ENCODE measurements around the gene NRIP2.

NRIP2 gene

GRCh38 chr12:2853626-2854025 lies 18.8 kb upstream of the NRIP2 start:
- DNase-seq (ENCODE audit: low read depth), result no peak
- no peak overlapping the region for H3K4me3 ChIP-seq (ENCODE audit: low read depth, low read length)

DNA sequence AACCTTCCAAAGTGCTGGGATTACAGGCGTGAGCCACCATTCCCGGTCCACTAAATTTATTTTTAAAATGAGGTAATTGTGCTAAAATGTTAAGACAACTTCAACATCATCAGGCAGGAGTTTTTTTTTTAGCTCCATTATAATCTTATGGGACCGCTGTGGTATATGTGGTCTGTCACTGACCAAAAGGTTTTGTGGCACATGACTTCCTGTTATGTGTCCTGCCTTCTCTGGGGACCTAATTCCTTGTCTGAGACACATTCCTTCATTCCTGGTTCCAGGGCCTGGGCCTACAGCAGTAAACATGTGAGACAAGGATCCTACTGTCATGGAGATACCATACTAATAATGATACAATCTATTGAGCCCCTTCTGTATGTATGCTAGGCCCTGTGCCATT lies 17.1 kb upstream of the NRIP2 start:
- H3K4me3 ChIP-seq (ENCODE audit: low read depth, low read length), result no peak overlapping the region
- DNase-seq (ENCODE audit: low read depth), result no peak

GRCh38 chr12:2845280-2845679 lies 10.4 kb upstream of the NRIP2 start:
- peak; percentile 72 for DNase-seq (ENCODE audit: low read depth)
- H3K4me3 ChIP-seq (ENCODE audit: low read depth, low read length), result no peak overlapping the region

GRCh38 chr12:2844786-2845185 lies 10.0 kb upstream of the NRIP2 start:
- H3K4me3 ChIP-seq (ENCODE audit: low read depth, low read length), result no peak overlapping the region
- no peak for DNase-seq (ENCODE audit: low read depth)

- no peak for DNase-seq (ENCODE audit: low read depth)
- no peak overlapping the region for H3K4me3 ChIP-seq (ENCODE audit: low read depth, low read length)
These were observed 8.1 kb upstream of the NRIP2 start for GRCh38 chr12:2842948-2843347.

DNA sequence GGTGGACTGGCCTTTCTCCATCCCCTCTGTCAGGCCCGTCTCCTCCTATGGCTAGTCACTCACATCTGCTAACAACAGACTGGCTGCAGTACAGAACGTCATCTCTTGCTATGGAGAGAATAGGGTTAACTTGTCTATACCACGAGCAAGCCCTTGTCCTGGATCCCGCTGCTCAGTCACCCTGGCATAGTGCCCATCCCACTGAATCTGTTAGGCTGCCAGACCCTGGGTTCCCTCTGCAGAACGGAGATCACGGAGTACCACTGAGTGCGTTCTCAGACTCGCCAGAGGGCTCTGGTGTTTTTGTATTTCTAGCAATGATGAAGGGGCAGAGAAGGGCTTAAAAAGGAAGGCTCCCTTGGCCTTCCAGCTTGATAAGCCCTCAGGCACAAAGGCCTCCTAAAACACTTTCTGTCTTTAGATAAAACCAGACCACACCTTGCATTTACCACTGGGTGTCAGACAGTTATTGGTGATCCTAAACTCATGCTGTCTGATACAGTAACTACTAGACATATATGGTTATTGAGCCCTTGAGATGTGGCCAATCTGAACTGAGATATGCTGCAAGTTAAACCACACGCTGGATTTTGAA lies 6.3 kb upstream of the NRIP2 start:
- DNase-seq (ENCODE audit: low read depth), result no peak

DNA sequence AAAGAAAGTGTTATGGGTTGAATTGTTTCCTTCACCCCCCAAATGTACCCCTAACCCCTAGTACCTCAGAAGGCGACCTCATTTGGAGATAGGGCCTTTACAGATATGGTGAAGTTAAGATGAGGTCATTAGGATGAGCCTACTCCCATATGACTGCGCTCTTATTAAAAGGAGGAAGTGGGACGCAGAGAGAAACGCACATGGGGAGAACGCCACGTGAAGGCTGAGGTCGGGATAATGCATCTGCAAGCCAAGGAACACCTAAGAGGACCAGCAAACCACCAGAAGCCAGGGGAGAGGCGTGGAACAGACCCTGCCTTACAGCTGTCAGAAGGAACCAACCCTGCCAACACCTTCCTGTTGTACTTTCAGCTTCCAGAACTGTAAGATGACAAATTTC lies 1.7 kb upstream of the NRIP2 start:
- no peak overlapping the region for H3K4me3 ChIP-seq (ENCODE audit: low read depth, low read length)
- no peak for DNase-seq (ENCODE audit: low read depth)

More for the DNA sequence above, 6.3 kb upstream of the NRIP2 start:
- H3K4me3 ChIP-seq (ENCODE audit: low read depth, low read length), result no peak overlapping the region

DNA sequence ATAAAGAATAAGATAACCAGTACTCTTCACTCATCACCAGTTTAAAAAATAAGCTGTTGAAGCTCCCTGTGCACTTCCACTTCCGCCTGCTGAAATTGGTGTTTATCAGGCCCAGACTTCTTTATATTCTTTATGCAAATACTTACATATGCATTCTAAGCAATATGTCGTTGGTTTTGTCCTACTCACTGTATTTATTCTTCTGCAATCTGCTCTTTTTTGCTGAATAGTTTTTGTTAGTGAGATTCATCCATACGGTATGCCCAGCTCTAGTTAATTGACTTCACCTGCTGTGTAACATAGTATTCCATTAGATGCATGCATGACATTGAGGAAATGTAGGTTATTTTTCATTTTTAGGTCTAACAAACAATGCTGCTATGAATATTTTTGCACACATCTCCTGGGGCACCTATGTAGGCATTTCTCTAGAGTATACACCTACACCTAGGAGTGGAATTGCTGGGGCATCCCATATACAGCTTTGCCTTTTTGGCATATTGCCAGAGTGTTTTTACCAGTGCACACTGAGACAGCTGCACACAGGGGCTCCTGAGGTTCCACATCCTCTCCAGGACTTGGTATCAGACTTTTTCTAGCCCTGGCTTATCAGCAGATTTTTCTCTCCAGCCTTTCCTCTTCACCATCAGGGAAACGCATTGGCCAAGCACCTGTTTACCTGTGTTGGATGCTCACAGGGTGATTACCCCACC lies 1.0 kb upstream of the NRIP2 start:
- DNase-seq (ENCODE audit: low read depth), result no peak
- no peak overlapping the region for H3K4me3 ChIP-seq (ENCODE audit: low read depth, low read length)

DNA sequence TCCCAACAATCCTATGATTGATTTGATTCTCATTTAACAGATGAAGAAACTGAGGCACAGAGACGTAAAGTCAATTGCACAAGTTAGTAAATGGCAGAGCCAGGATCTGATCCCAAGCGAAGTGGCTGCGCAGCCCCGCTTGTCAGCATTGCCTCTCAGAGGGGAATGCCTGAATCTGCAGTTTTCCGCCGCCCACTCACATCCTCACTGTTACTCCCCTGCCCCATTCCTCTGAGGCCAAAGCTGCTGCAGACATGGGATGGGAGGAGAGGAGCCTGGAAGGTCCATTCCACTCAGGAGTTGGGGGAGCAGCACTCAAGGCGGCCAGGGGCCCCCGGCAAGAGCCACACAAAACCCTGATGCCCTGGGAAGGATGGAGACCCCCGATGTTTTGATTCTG lies 1.0 kb downstream of the NRIP2 start:
- DNase-seq (ENCODE audit: low read depth), result no peak
- no peak overlapping the region for H3K4me3 ChIP-seq (ENCODE audit: low read depth, low read length)

- DNase-seq (ENCODE audit: low read depth), result no peak
- H3K4me3 ChIP-seq (ENCODE audit: low read depth, low read length), result no peak overlapping the region
These were observed 1.5 kb downstream of the NRIP2 start for GRCh38 chr12:2833327-2833726.

DNA sequence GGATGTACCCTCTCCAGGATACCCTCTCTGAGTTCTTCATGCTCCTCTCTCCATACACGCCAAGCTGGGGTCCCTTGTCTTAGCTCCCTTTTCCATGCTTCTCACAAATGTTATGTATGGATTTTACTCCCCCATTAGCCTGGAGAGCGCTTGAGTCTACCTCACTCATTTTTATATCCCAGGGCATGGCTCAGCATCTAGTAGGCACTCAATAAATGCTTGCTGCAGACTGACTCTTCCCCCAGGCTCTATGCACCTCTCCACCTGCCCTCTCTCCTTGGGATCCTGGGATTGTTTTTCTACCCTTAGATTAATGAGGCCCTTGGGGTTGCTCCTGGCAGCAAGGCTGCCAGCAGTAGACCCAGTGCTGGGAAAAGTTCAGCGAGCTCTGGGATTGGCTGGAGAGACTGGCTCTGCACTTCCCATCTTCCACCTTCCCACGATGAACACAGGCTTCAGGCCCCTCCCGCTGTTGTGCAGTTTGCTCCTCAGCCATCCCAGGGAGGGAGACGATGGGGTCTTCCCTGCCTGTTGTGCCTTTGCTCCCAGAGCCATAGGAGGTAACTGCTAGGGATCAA lies 2.2 kb downstream of the NRIP2 start:
- no peak for DNase-seq (ENCODE audit: low read depth)
- no peak overlapping the region for H3K4me3 ChIP-seq (ENCODE audit: low read depth, low read length)

DNA sequence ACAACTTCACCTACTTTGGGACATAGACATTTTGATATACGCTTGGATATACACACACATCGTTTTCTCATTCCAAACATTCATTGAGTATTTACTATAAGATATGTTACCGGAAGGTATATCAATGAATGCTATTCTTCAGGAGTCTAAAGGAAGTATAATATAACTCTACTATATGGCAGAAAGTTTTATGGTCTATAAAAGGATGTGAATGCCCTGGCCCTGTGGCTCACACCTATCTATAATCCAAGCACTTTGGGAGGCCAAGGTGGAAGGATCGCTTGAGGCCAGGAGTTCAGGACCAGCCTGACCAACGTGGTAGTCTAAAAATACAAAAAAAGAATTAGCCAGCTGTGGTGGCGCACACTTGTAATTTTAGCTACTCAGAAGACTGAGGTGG lies 5.6 kb downstream of the NRIP2 start:
- DNase-seq (ENCODE audit: low read depth), result no peak
- H3K4me3 ChIP-seq (ENCODE audit: low read depth, low read length), result no peak overlapping the region

DNA sequence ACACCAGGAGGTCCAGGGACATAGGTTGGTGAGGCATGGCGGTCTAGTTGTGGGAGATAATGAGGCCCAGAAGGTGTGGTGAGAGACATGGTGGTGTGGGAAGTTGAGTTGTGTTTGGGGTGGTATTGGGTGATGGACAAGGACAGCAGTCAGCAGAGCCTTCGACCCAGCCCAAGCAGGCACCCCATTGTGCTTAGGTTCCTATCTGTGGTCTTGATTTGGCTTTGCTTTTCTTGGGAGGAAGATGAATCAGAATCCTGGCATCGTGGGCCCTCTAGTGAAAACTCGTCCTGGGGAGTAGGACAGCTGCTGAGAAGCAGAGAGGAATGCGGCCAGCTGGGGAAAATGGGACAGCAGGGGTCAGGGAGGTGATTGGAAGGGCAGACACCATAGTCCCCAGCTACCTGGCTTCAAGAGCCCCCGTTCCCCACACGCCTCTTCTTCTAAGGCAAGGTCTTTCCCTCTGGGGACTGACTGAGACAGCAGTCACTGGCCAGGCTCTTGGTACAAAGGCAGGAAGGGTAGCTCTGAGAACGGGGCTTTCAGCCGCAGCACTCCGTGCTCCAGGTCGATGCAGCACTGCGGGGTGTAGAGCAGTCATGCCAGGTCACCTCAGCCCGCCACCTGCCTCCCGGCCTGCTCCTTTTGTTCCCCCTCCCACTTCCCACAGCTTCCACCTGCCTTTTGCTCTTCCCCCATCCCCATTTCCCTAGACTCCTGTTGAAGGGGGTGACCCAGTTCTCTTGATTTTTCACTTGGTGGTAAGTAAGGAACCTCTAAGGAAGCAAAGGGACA lies 7.9 kb downstream of the NRIP2 start:
- DNase-seq (ENCODE audit: low read depth), result no peak
- no peak overlapping the region for H3K4me3 ChIP-seq (ENCODE audit: low read depth, low read length)

DNA sequence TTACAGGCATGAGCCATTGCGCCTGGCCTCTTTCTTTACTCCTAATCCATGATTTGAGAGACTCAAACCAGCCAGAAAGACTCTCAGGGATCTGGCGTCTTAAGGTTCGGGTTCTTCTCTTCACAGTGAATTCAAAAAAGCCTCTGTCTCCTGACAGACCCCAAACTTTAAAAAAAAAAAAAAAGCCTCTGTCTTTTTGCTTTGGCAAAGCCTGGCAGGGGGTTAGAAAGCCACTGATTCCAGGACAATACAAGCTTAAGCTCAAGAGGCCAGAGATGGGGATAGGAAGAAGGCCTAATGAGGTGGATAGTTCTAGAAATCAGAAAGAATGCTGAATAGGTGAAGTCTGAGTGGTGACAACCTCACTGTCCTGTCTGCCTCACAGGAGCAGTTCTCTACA lies 8.8 kb downstream of the NRIP2 start:
- DNase-seq (ENCODE audit: low read depth), result no peak
- no peak overlapping the region for H3K4me3 ChIP-seq (ENCODE audit: low read depth, low read length)

GRCh38 chr12:2825132-2825531 lies 9.7 kb downstream of the NRIP2 start:
- no peak overlapping the region for H3K4me3 ChIP-seq (ENCODE audit: low read depth, low read length)
- no peak for DNase-seq (ENCODE audit: low read depth)

- no peak overlapping the region for H3K4me3 ChIP-seq (ENCODE audit: low read depth, low read length)
- DNase-seq (ENCODE audit: low read depth), result no peak
These were observed 10.3 kb downstream of the NRIP2 start for GRCh38 chr12:2824541-2824940.

DNA sequence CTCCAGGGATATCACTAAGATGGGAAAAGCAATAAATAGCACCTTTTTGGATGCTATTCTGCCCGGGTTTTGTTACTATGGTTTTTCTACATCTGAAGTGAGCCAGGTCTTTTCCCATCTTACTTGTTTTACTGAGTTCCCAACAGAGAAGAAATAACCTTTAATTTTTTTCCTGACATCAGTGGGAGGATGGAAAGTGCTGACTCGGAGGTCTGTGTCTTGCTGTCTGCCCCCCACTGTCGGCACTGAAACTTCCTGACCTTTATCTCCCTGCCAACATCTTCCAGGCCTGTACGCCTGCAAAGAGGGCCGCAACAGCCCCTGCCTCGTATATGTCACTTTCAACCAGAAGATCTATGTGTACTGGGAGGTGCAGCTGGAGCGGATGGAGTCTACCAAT lies 11.4 kb downstream of the NRIP2 start:
- no peak for DNase-seq (ENCODE audit: low read depth)

GRCh38 chr12:2820432-2820831 lies 14.4 kb downstream of the NRIP2 start:
- DNase-seq (ENCODE audit: low read depth), result no peak
- no peak overlapping the region for H3K4me3 ChIP-seq (ENCODE audit: low read depth, low read length)

More for the DNA sequence above, 11.4 kb downstream of the NRIP2 start:
- H3K4me3 ChIP-seq (ENCODE audit: low read depth, low read length), result no peak overlapping the region

GRCh38 chr12:2819810-2820209 lies 15.0 kb downstream of the NRIP2 start:
- no peak for DNase-seq (ENCODE audit: low read depth)
- H3K4me3 ChIP-seq (ENCODE audit: low read depth, low read length), result no peak overlapping the region

Measured in skeletal muscle cell (primary cell).